HCT116 (cell line): ENCODE results near the gene TRNP1. TPM values are rescaled to one million over a fixed set of nuclear protein-coding genes. Genes with fewer than 3 reads are reported as not detected.

Source experiments
- ATAC-seq: fragments of 200-7000 bp; cut with Tn5 transposase; 2 replicates; pipeline ENCODE4 v1.9.1; 2020; ENCODE audit warnings: mild to moderate bottlenecking, moderate library complexity
- BruUV-seq: library from RNA; stranded (reverse); fragments of 400-500 nt; replicated peaks from 2 replicates; lab custom pipeline; 2021; lab: Mats Ljungman, UMichigan
- CTCF ChIA-PET: fragments of 300-600 bp; sonication (Branson Sonifier 250); formaldehyde crosslinking; loops from one replicate; lab custom pipeline; 2021; ENCODE audit warnings: antibody characterized with exemption; lab: Charles Lee
- POLR2A ChIA-PET: fragments of 300-600, 350-600 bp; sonication (Branson Sonifier 250); formaldehyde crosslinking; loops from one replicate; lab custom pipeline; 2021; ENCODE audit warnings: antibody characterized with exemption; lab: Charles Lee
- RAD21 ChIA-PET, 2 experiments: fragments of 300-600 bp; sonication (Branson Sonifier 250); formaldehyde crosslinking; loops; one replicate each; lab custom pipeline; 2023; ENCODE audit warnings: low total read pairs in 2 of 2; ENCODE audit not compliant: uncharacterized antibody in 2 of 2, unreplicated experiment in 2 of 2, low non-redundant PET in 1 of 2; lab: Charles Lee
- DNase-seq: peaks from one replicate; pipeline ENCODE4 v3.0.0-alpha.2; 2010; ENCODE audit warnings: low read depth, low spot score
- H2AFZ ChIP-seq: fragments of 200-600 bp; shearing (Covaris generic), sonication (generic); 2 replicates; pipeline ENCODE4 v1.6.1; 2017; ENCODE audit warnings: low read depth, mixed run types, mixed read lengths, antibody characterized with exemption, low read length; ENCODE audit not compliant: poor library complexity, severe bottlenecking
- H3K27ac ChIP-seq: 2 replicates; pipeline ENCODE4 v1.5.1; 2012; ENCODE audit warnings: low read depth, low read length
- H3K27me3 ChIP-seq: fragments of 200-600 bp; sonication (generic); 2 replicates; pipeline ENCODE4 v1.6.1; 2016; ENCODE audit warnings: mixed run types, low read length, mixed read lengths; ENCODE audit not compliant: insufficient read depth
- H3K36me3 ChIP-seq, 2 experiments: fragments of 200-500 bp in 1 of 2; fragments of 200-600 bp in 1 of 2; sonication (Bioruptor generic) in 1 of 2; sonication (generic) in 1 of 2; 2 replicates each; pipeline versions ENCODE4 v1.5.1 to v1.6.1; 2014 to 2016; ENCODE audit warnings: low read length in 2 of 2, inconsistent platforms in 1 of 2, mixed read lengths in 1 of 2, mixed run types in 1 of 2; ENCODE audit not compliant: insufficient read depth in 2 of 2, control insufficient read depth in 1 of 2
- H3K4me1 ChIP-seq, 2 experiments: fragments of 200-600 bp in 1 of 2; sonication (generic) in 1 of 2; 2 replicates each; pipeline versions ENCODE4 v1.5.1 to v1.6.1; 2012 to 2017; ENCODE audit warnings: low read length in 2 of 2, inconsistent platforms in 1 of 2, mild to moderate bottlenecking in 1 of 2, mixed read lengths in 1 of 2, mixed run types in 1 of 2, moderate library complexity in 1 of 2; ENCODE audit not compliant: insufficient read depth in 2 of 2, control insufficient read depth in 1 of 2
- H3K4me2 ChIP-seq: fragments of 200-600 bp; sonication (generic); 2 replicates; pipeline ENCODE4 v1.6.1; 2017; ENCODE audit warnings: mixed run types, low read length, mixed read lengths
- H3K4me3 ChIP-seq, 2 experiments: fragments of 200-600 bp in 1 of 2; sonication (generic) in 1 of 2; replicated peaks in 1 of 2; 2 replicates each; pipeline ENCODE4 v1.5.1; 2011 to 2016; ENCODE audit warnings: low read length in 2 of 2, control low read depth in 1 of 2, low read depth in 1 of 2, mild to moderate bottlenecking in 1 of 2, mixed read lengths in 1 of 2, mixed run types in 1 of 2
- H3K79me2 ChIP-seq: fragments of 200-600 bp; sonication (generic); 2 replicates; pipeline ENCODE4 v1.6.1; 2017; ENCODE audit warnings: mild to moderate bottlenecking, mixed run types, low read length, moderate library complexity, mixed read lengths; ENCODE audit not compliant: insufficient read depth
- H3K9ac ChIP-seq: fragments of 200-600 bp; sonication (generic); 2 replicates; pipeline ENCODE4 v1.6.1; 2016; ENCODE audit warnings: low read length, mixed read lengths
- H3K9me2 ChIP-seq: fragments of 200-600 bp; sonication (generic), shearing (Covaris generic); 2 replicates; pipeline ENCODE4 v1.6.1; 2017; ENCODE audit warnings: mixed run types, mild to moderate bottlenecking, moderate library complexity; ENCODE audit not compliant: insufficient read depth
- H3K9me3 ChIP-seq, 2 experiments: fragments of 200-500 bp in 1 of 2; fragments of 200-600 bp in 1 of 2; sonication (Bioruptor generic) in 1 of 2; sonication (generic) in 1 of 2; 2 replicates each; pipeline ENCODE4 v1.6.1; 2014 to 2017; ENCODE audit warnings: low read length in 2 of 2, mixed read lengths in 2 of 2, inconsistent platforms in 1 of 2, low read depth in 1 of 2, mild to moderate bottlenecking in 1 of 2, mixed run types in 1 of 2, moderate library complexity in 1 of 2; ENCODE audit not compliant: control insufficient read depth in 1 of 2, insufficient read depth in 1 of 2
- H4K20me1 ChIP-seq: fragments of 200-600 bp; sonication (generic), shearing (Covaris generic); 2 replicates; pipeline ENCODE4 v1.6.1; 2017; ENCODE audit warnings: mixed run types, mild to moderate bottlenecking, moderate library complexity; ENCODE audit not compliant: insufficient read depth
- CBX3 ChIP-seq: IDR thresholded peaks from 2 replicates; pipeline ENCODE4 v1.6.1; 2012; ENCODE audit warnings: low read depth
- ELF1 ChIP-seq: IDR thresholded peaks from 2 replicates; pipeline ENCODE4 v1.6.1; 2012; ENCODE audit warnings: low read depth, borderline replicate concordance
- EZH2 ChIP-seq: fragments of 200-600 bp; sonication (generic); IDR thresholded peaks from 2 replicates; pipeline ENCODE4 v1.6.1; 2017; ENCODE audit warnings: antibody characterized with exemption, mixed run types
- FOSL1 ChIP-seq: IDR thresholded peaks from 2 replicates; pipeline ENCODE4 v1.6.1; 2012; ENCODE audit warnings: low read depth
- MAX ChIP-seq: IDR thresholded peaks from 2 replicates; pipeline ENCODE4 v1.6.1; 2012
- POLR2A ChIP-seq: IDR thresholded peaks from 2 replicates; pipeline ENCODE4 v1.7.0; 2011; ENCODE audit warnings: borderline replicate concordance; ENCODE audit not compliant: insufficient read depth, insufficient read length; ENCODE audit errors: extremely low read depth
- POLR2AphosphoS5 ChIP-seq: IDR thresholded peaks from 2 replicates; pipeline ENCODE4 v1.6.1; 2011; ENCODE audit warnings: mild to moderate bottlenecking, low read depth, low read length, moderate library complexity
- RAD21 ChIP-seq: IDR thresholded peaks from 2 replicates; pipeline ENCODE4 v1.6.1; 2012; ENCODE audit warnings: low read depth, mild to moderate bottlenecking
- SIN3A ChIP-seq: IDR thresholded peaks from 2 replicates; pipeline ENCODE4 v1.6.1; 2012; ENCODE audit warnings: low read depth
- SP1 ChIP-seq: IDR thresholded peaks from 2 replicates; pipeline ENCODE4 v1.6.1; 2012; ENCODE audit warnings: low read depth
- SRF ChIP-seq: IDR thresholded peaks from 2 replicates; pipeline ENCODE4 v1.6.1; 2012; ENCODE audit warnings: low read depth
- YY1 ChIP-seq: IDR thresholded peaks from 2 replicates; pipeline ENCODE4 v1.6.1; 2011; ENCODE audit warnings: low read length, low read depth, moderate library complexity, mild to moderate bottlenecking; ENCODE audit not compliant: insufficient replicate concordance; ENCODE audit errors: extremely low read depth
- ZNF274 ChIP-seq: fragments of 200-500 bp; sonication (Bioruptor generic); IDR thresholded peaks from 2 replicates; pipeline ENCODE4 v1.6.1; 2014; ENCODE audit warnings: mild to moderate bottlenecking, low read depth, low read length, inconsistent platforms
- intact Hi-C: fragments of 100-400 bp; cut with micrococcal nuclease; formaldehyde crosslinking; loops from 2 replicates; pipeline ENCODE4 v1.10.0; 2022
- total RNA-seq: library from RNA; stranded (reverse); gene quantifications from one replicate; pipeline ENCODE4 v1.2.1, GENCODE V29; 2021; ENCODE audit not compliant: unreplicated experiment
- TF ChIP-seq, protein P1 (sequence below): IDR thresholded peaks from 2 replicates; pipeline ENCODE4 v1.6.1; 2012; ENCODE audit warnings: low read depth
- TF ChIP-seq, protein P2 (sequence below), 3 experiments: fragments of 200-600 bp in 1 of 3; sonication (generic) in 1 of 3; IDR thresholded peaks in 2 of 3; conservative IDR thresholded peaks in 1 of 3; 2 replicates each; pipeline ENCODE4 v1.5.1; 2012 to 2017; ENCODE audit warnings: low read depth in 2 of 3, low read length in 2 of 3, antibody characterized with exemption in 1 of 3, borderline replicate concordance in 1 of 3, control low read depth in 1 of 3, mild to moderate bottlenecking in 1 of 3, mixed read lengths in 1 of 3, mixed run types in 1 of 3, moderate library complexity in 1 of 3; ENCODE audit not compliant: insufficient read depth in 1 of 3
- TF ChIP-seq, protein P3 (sequence below): IDR thresholded peaks from 2 replicates; pipeline ENCODE4 v1.6.1; 2011; ENCODE audit warnings: mild to moderate bottlenecking, low read length, moderate library complexity; ENCODE audit not compliant: insufficient replicate concordance; ENCODE audit errors: extremely low read depth

Gene TRNP1
- total RNA-seq, 1 experiment from 2014 or later: 76.9 TPM

- TF ChIP-seq CBX3 (no peak), RAD21 (no peak), SRF (no peak), YY1 (no peak), POLR2A (no peak), SP1 (no peak), SIN3A (no peak), FOSL1 (no peak), EZH2 (no peak), ELF1 (no peak), MAX (no peak), ZNF274 (no peak), POLR2AphosphoS5 (no peak)
- TF ChIP-seq, protein P1, sequence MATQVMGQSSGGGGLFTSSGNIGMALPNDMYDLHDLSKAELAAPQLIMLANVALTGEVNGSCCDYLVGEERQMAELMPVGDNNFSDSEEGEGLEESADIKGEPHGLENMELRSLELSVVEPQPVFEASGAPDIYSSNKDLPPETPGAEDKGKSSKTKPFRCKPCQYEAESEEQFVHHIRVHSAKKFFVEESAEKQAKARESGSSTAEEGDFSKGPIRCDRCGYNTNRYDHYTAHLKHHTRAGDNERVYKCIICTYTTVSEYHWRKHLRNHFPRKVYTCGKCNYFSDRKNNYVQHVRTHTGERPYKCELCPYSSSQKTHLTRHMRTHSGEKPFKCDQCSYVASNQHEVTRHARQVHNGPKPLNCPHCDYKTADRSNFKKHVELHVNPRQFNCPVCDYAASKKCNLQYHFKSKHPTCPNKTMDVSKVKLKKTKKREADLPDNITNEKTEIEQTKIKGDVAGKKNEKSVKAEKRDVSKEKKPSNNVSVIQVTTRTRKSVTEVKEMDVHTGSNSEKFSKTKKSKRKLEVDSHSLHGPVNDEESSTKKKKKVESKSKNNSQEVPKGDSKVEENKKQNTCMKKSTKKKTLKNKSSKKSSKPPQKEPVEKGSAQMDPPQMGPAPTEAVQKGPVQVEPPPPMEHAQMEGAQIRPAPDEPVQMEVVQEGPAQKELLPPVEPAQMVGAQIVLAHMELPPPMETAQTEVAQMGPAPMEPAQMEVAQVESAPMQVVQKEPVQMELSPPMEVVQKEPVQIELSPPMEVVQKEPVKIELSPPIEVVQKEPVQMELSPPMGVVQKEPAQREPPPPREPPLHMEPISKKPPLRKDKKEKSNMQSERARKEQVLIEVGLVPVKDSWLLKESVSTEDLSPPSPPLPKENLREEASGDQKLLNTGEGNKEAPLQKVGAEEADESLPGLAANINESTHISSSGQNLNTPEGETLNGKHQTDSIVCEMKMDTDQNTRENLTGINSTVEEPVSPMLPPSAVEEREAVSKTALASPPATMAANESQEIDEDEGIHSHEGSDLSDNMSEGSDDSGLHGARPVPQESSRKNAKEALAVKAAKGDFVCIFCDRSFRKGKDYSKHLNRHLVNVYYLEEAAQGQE: no peak
- TF ChIP-seq, protein P2, sequence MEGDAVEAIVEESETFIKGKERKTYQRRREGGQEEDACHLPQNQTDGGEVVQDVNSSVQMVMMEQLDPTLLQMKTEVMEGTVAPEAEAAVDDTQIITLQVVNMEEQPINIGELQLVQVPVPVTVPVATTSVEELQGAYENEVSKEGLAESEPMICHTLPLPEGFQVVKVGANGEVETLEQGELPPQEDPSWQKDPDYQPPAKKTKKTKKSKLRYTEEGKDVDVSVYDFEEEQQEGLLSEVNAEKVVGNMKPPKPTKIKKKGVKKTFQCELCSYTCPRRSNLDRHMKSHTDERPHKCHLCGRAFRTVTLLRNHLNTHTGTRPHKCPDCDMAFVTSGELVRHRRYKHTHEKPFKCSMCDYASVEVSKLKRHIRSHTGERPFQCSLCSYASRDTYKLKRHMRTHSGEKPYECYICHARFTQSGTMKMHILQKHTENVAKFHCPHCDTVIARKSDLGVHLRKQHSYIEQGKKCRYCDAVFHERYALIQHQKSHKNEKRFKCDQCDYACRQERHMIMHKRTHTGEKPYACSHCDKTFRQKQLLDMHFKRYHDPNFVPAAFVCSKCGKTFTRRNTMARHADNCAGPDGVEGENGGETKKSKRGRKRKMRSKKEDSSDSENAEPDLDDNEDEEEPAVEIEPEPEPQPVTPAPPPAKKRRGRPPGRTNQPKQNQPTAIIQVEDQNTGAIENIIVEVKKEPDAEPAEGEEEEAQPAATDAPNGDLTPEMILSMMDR (IDR thresholded peaks at IDR 0.05 in 2 of 3, conservative IDR thresholded peaks at IDR 0.05 in 1 of 3; ENCODE audit: borderline replicate concordance in 1 of 3, insufficient read depth in 1 of 3, low read depth in 2 of 3, low read length in 2 of 3): no peak
- TF ChIP-seq, protein P3, sequence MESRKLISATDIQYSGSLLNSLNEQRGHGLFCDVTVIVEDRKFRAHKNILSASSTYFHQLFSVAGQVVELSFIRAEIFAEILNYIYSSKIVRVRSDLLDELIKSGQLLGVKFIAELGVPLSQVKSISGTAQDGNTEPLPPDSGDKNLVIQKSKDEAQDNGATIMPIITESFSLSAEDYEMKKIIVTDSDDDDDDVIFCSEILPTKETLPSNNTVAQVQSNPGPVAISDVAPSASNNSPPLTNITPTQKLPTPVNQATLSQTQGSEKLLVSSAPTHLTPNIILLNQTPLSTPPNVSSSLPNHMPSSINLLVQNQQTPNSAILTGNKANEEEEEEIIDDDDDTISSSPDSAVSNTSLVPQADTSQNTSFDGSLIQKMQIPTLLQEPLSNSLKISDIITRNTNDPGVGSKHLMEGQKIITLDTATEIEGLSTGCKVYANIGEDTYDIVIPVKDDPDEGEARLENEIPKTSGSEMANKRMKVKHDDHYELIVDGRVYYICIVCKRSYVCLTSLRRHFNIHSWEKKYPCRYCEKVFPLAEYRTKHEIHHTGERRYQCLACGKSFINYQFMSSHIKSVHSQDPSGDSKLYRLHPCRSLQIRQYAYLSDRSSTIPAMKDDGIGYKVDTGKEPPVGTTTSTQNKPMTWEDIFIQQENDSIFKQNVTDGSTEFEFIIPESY: no peak
- H3K9me3 ChIP-seq: no peaks in the 10 kb centered on the region
- intact Hi-C loops: no loop called here
- ChIA-PET RAD21 (no interaction called here), POLR2A (interaction anchor here (1.2 kb wide), 1 partner anchor 21 kb away, joined by 4 read pairs; the partner anchor contains the start of gene TRNP1), CTCF (no interaction called here)
- BruUV-seq: no TSS peak
- no peaks in the 10 kb centered on the region for H4K20me1 ChIP-seq
- no peak overlapping the region for H3K9ac ChIP-seq
- H3K9me2 ChIP-seq: no peaks in the 10 kb centered on the region
- no peak overlapping the region for H3K27ac ChIP-seq
- DNase-seq (no peak), ATAC-seq (no peak)
- H3K36me3 ChIP-seq: no peaks in the 10 kb centered on the region
- peaks cover 6 to 34% of the 10 kb centered on the region in 2 experiments; a peak in 3 of 4 replicates for H3K4me1 ChIP-seq
- H3K4me2 ChIP-seq: no peak overlapping the region
- H3K27me3 ChIP-seq: no peaks in the 10 kb centered on the region
- H3K79me2 ChIP-seq: no peaks in the 10 kb centered on the region
- no peak overlapping the region for H3K4me3 ChIP-seq
- H2AFZ ChIP-seq: no peak overlapping the region
Measured at GRCh38 chr1:26972821-26973220, 20.7 kb upstream of the TRNP1 start.
